GM23338 (cell line): ENCODE results near the gene AMBRA1. TPM values are rescaled to one million over a fixed set of nuclear protein-coding genes. Genes with fewer than 3 reads are reported as not detected.

Experiments
- EZH2phosphoT487 ChIP-seq: fragments of 200-600 bp; sonication (generic); IDR thresholded peaks from one replicate; pipeline ENCODE4 v1.8.1; 2018; ENCODE audit warnings: antibody characterized with exemption; ENCODE audit not compliant: unreplicated experiment
- JUNB ChIP-seq: IDR thresholded peaks from one replicate; pipeline ENCODE4 v1.6.1; 2016; ENCODE audit warnings: antibody characterized with exemption; ENCODE audit not compliant: unreplicated experiment
- ZNF114 ChIP-seq: fragments of 250-450 bp; sonication (Bioruptor Pico); IDR thresholded peaks from 2 replicates; pipeline ENCODE4 v1.5.0; 2020; ENCODE audit warnings: mild to moderate bottlenecking, moderate library complexity
- polyA plus RNA-seq: library from polyadenylated mRNA; unstranded; fragments of >200 nt; fragmentation: Nextera tagmentation; extraction: Ambion mirVana; gene quantifications from 2 replicates; pipeline ENCODE4 v1.2.1, GENCODE V29; 2016
- total RNA-seq: library from RNA; depleted of rRNA; stranded (reverse); fragments of >200 nt; shearing (Covaris generic); gene quantifications from 2 replicates; pipeline ENCODE4 v1.2.3, GENCODE V29; 2014
- TF ChIP-seq, protein P1 (sequence below): IDR thresholded peaks from one replicate; pipeline ENCODE4 v1.6.1; 2018; ENCODE audit warnings: antibody characterized with exemption; ENCODE audit not compliant: unreplicated experiment
- TF ChIP-seq, protein P2 (sequence below): fragments of 250-450 bp; sonication (Bioruptor Pico); IDR thresholded peaks from 2 replicates; pipeline ENCODE4 v1.5.0; 2020; ENCODE audit warnings: mild to moderate bottlenecking, moderate library complexity

The AMBRA1 gene
- total and polyA plus RNA-seq, 2 experiments from 2014 or later = 8.3 to 34.8 TPM

DNA sequence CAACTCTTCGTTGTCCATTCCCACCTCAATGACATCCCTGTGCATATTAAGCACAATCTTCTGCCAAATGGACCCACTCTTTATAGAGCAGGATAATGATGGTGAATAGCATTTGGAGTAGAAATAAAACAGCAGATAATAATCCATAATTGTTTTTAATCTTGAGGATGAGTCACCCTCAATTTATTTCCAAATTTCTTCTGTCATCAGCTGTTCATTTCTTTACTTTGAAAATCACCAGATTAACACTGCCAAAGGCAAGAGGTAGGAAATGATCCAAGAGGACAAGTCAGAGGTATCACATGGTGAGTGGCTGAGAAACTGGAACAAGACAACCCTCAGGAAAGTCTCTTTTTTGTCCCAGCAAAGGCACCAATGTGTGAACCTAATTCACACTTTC is 7.3 kb upstream of the AMBRA1 start (continued):
- TF ChIP-seq, protein P1, sequence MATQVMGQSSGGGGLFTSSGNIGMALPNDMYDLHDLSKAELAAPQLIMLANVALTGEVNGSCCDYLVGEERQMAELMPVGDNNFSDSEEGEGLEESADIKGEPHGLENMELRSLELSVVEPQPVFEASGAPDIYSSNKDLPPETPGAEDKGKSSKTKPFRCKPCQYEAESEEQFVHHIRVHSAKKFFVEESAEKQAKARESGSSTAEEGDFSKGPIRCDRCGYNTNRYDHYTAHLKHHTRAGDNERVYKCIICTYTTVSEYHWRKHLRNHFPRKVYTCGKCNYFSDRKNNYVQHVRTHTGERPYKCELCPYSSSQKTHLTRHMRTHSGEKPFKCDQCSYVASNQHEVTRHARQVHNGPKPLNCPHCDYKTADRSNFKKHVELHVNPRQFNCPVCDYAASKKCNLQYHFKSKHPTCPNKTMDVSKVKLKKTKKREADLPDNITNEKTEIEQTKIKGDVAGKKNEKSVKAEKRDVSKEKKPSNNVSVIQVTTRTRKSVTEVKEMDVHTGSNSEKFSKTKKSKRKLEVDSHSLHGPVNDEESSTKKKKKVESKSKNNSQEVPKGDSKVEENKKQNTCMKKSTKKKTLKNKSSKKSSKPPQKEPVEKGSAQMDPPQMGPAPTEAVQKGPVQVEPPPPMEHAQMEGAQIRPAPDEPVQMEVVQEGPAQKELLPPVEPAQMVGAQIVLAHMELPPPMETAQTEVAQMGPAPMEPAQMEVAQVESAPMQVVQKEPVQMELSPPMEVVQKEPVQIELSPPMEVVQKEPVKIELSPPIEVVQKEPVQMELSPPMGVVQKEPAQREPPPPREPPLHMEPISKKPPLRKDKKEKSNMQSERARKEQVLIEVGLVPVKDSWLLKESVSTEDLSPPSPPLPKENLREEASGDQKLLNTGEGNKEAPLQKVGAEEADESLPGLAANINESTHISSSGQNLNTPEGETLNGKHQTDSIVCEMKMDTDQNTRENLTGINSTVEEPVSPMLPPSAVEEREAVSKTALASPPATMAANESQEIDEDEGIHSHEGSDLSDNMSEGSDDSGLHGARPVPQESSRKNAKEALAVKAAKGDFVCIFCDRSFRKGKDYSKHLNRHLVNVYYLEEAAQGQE = no peak
- no peak for TF ChIP-seq JUNB
- no peak for TF ChIP-seq ZNF114
- TF ChIP-seq, protein P2, sequence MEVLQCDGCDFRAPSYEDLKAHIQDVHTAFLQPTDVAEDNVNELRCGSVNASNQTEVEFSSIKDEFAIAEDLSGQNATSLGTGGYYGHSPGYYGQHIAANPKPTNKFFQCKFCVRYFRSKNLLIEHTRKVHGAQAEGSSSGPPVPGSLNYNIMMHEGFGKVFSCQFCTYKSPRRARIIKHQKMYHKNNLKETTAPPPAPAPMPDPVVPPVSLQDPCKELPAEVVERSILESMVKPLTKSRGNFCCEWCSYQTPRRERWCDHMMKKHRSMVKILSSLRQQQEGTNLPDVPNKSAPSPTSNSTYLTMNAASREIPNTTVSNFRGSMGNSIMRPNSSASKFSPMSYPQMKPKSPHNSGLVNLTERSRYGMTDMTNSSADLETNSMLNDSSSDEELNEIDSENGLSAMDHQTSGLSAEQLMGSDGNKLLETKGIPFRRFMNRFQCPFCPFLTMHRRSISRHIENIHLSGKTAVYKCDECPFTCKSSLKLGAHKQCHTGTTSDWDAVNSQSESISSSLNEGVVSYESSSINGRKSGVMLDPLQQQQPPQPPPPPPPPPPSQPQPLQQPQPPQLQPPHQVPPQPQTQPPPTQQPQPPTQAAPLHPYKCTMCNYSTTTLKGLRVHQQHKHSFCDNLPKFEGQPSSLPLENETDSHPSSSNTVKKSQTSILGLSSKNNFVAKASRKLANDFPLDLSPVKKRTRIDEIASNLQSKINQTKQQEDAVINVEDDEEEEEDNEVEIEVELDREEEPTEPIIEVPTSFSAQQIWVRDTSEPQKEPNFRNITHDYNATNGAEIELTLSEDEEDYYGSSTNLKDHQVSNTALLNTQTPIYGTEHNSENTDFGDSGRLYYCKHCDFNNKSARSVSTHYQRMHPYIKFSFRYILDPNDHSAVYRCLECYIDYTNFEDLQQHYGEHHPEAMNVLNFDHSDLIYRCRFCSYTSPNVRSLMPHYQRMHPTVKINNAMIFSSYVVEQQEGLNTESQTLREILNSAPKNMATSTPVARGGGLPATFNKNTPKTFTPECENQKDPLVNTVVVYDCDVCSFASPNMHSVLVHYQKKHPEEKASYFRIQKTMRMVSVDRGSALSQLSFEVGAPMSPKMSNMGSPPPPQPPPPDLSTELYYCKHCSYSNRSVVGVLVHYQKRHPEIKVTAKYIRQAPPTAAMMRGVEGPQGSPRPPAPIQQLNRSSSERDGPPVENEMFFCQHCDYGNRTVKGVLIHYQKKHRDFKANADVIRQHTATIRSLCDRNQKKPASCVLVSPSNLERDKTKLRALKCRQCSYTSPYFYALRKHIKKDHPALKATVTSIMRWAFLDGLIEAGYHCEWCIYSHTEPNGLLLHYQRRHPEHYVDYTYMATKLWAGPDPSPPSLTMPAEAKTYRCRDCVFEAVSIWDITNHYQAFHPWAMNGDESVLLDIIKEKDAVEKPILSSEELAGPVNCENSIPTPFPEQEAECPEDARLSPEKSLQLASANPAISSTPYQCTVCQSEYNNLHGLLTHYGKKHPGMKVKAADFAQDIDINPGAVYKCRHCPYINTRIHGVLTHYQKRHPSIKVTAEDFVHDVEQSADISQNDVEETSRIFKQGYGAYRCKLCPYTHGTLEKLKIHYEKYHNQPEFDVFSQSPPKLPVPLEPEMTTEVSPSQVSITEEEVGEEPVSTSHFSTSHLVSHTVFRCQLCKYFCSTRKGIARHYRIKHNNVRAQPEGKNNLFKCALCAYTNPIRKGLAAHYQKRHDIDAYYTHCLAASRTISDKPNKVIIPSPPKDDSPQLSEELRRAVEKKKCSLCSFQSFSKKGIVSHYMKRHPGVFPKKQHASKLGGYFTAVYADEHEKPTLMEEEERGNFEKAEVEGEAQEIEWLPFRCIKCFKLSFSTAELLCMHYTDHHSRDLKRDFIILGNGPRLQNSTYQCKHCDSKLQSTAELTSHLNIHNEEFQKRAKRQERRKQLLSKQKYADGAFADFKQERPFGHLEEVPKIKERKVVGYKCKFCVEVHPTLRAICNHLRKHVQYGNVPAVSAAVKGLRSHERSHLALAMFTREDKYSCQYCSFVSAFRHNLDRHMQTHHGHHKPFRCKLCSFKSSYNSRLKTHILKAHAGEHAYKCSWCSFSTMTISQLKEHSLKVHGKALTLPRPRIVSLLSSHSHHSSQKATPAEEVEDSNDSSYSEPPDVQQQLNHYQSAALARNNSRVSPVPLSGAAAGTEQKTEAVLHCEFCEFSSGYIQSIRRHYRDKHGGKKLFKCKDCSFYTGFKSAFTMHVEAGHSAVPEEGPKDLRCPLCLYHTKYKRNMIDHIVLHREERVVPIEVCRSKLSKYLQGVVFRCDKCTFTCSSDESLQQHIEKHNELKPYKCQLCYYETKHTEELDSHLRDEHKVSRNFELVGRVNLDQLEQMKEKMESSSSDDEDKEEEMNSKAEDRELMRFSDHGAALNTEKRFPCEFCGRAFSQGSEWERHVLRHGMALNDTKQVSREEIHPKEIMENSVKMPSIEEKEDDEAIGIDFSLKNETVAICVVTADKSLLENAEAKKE (CRISPR knock-in tag) = no peak
- no peak for TF ChIP-seq EZH2phosphoT487
